Measurements from ENCODE around the gene ASTN2. TPM values are rescaled to one million over a fixed set of nuclear protein-coding genes. Genes with fewer than 3 reads are reported as not detected.

ASTN2 gene
- total RNA-seq, 1 donor from 2014 or later, result 2.7 TPM

GRCh38 chr9:117028103-117028858 lies 386.6 kb downstream of the ASTN2 start:
- Mint-ChIP-seq H3K4me3 (ENCODE audit: low read depth) (no peak overlapping the region), H3K36me3 (ENCODE audit: low read depth) (no peaks in the 10 kb centered on the region), H3K9me3 (no peaks in the 10 kb centered on the region), H3K27ac (no peak overlapping the region), H3K4me1 (ENCODE audit: low read depth) (no peaks in the 10 kb centered on the region), H3K27me3 (ENCODE audit: low read depth) (no peaks in the 10 kb centered on the region)
- intact Hi-C loops (cut with micrococcal nuclease), result no loop called here
- no peak for DNase-seq (ENCODE audit: low spot score)

- H3K27ac Mint-ChIP-seq, result no peak overlapping the region
- H3K9me3 Mint-ChIP-seq, result no peaks in the 10 kb centered on the region
- no peaks in the 10 kb centered on the region for H3K36me3 Mint-ChIP-seq (ENCODE audit: low read depth)
- intact Hi-C loops (cut with micrococcal nuclease), result no loop called here
- no peak overlapping the region for H3K4me3 Mint-ChIP-seq (ENCODE audit: low read depth)
- no peak for DNase-seq (ENCODE audit: low spot score)
- H3K4me1 Mint-ChIP-seq (ENCODE audit: low read depth), result no peaks in the 10 kb centered on the region
- H3K27me3 Mint-ChIP-seq (ENCODE audit: low read depth), result no peaks in the 10 kb centered on the region
Measured at GRCh38 chr9:117021906-117022305, 393.0 kb downstream of the ASTN2 start.

- intact Hi-C loops (cut with micrococcal nuclease), result no loop called here
- Mint-ChIP-seq H3K36me3 (ENCODE audit: low read depth) (no peaks in the 10 kb centered on the region), H3K27me3 (ENCODE audit: low read depth) (no peaks in the 10 kb centered on the region), H3K4me3 (ENCODE audit: low read depth) (no peak overlapping the region), H3K4me1 (ENCODE audit: low read depth) (no peaks in the 10 kb centered on the region), H3K27ac (no peak overlapping the region), H3K9me3 (no peaks in the 10 kb centered on the region)
- no peak for DNase-seq (ENCODE audit: low spot score)
Measured at GRCh38 chr9:117018966-117019617, 395.8 kb downstream of the ASTN2 start.

- Mint-ChIP-seq H3K27ac (no peak overlapping the region), H3K4me1 (ENCODE audit: low read depth) (no peaks in the 10 kb centered on the region), H3K9me3 (no peaks in the 10 kb centered on the region), H3K27me3 (ENCODE audit: low read depth) (no peaks in the 10 kb centered on the region), H3K36me3 (ENCODE audit: low read depth) (no peaks in the 10 kb centered on the region), H3K4me3 (ENCODE audit: low read depth) (no peak overlapping the region)
- no peak for DNase-seq (ENCODE audit: low spot score)
- intact Hi-C loops (cut with micrococcal nuclease), result no loop called here
Measured at GRCh38 chr9:117017414-117017985, 397.4 kb downstream of the ASTN2 start.

GRCh38 chr9:117014061-117014460 lies 400.8 kb downstream of the ASTN2 start:
- intact Hi-C loops (cut with micrococcal nuclease), result no loop called here
- Mint-ChIP-seq H3K9me3 (no peaks in the 10 kb centered on the region), H3K4me3 (ENCODE audit: low read depth) (no peak overlapping the region), H3K27ac (no peak overlapping the region), H3K36me3 (ENCODE audit: low read depth) (no peaks in the 10 kb centered on the region), H3K27me3 (ENCODE audit: low read depth) (no peaks in the 10 kb centered on the region), H3K4me1 (ENCODE audit: low read depth) (no peaks in the 10 kb centered on the region)
- DNase-seq (ENCODE audit: low spot score), result no peak

- Mint-ChIP-seq H3K27ac (no peak overlapping the region), H3K4me1 (ENCODE audit: low read depth) (no peaks in the 10 kb centered on the region), H3K9me3 (no peaks in the 10 kb centered on the region), H3K4me3 (ENCODE audit: low read depth) (no peak overlapping the region), H3K27me3 (ENCODE audit: low read depth) (no peaks in the 10 kb centered on the region), H3K36me3 (ENCODE audit: low read depth) (no peaks in the 10 kb centered on the region)
- DNase-seq (ENCODE audit: low spot score), result no peak
- intact Hi-C loops (cut with micrococcal nuclease), result no loop called here
Measured at GRCh38 chr9:117013440-117013995, 401.3 kb downstream of the ASTN2 start.

GRCh38 chr9:117010061-117010460 lies 404.8 kb downstream of the ASTN2 start:
- intact Hi-C loops (cut with micrococcal nuclease), result no loop called here
- Mint-ChIP-seq H3K4me1 (ENCODE audit: low read depth) (no peaks in the 10 kb centered on the region), H3K9me3 (no peaks in the 10 kb centered on the region), H3K27me3 (ENCODE audit: low read depth) (no peaks in the 10 kb centered on the region), H3K36me3 (ENCODE audit: low read depth) (no peaks in the 10 kb centered on the region), H3K27ac (no peak overlapping the region), H3K4me3 (ENCODE audit: low read depth) (no peak overlapping the region)
- DNase-seq (ENCODE audit: low spot score), result no peak

- intact Hi-C loops (cut with micrococcal nuclease), result no loop called here
- no peak for DNase-seq (ENCODE audit: low spot score)
- H3K36me3 Mint-ChIP-seq (ENCODE audit: low read depth), result no peaks in the 10 kb centered on the region
- H3K27ac Mint-ChIP-seq, result no peak overlapping the region
- H3K4me3 Mint-ChIP-seq (ENCODE audit: low read depth), result no peak overlapping the region
- no peaks in the 10 kb centered on the region for H3K27me3 Mint-ChIP-seq (ENCODE audit: low read depth)
- no peaks in the 10 kb centered on the region for H3K4me1 Mint-ChIP-seq (ENCODE audit: low read depth)
- H3K9me3 Mint-ChIP-seq, result no peaks in the 10 kb centered on the region
Measured at GRCh38 chr9:117008876-117009275, 406.0 kb downstream of the ASTN2 start.

GRCh38 chr9:117008461-117008860 lies 406.4 kb downstream of the ASTN2 start:
- no peak for DNase-seq (ENCODE audit: low spot score)
- Mint-ChIP-seq H3K4me3 (ENCODE audit: low read depth) (no peak overlapping the region), H3K9me3 (no peaks in the 10 kb centered on the region), H3K4me1 (ENCODE audit: low read depth) (no peaks in the 10 kb centered on the region), H3K27ac (no peak overlapping the region), H3K36me3 (ENCODE audit: low read depth) (no peaks in the 10 kb centered on the region), H3K27me3 (ENCODE audit: low read depth) (no peaks in the 10 kb centered on the region)
- intact Hi-C loops (cut with micrococcal nuclease), result no loop called here

GRCh38 chr9:117002686-117003085 lies 412.2 kb downstream of the ASTN2 start:
- Mint-ChIP-seq H3K27ac (no peak overlapping the region), H3K4me3 (ENCODE audit: low read depth) (no peak overlapping the region), H3K27me3 (ENCODE audit: low read depth) (no peaks in the 10 kb centered on the region), H3K4me1 (ENCODE audit: low read depth) (no peaks in the 10 kb centered on the region), H3K36me3 (ENCODE audit: low read depth) (no peaks in the 10 kb centered on the region), H3K9me3 (peaks cover 4% of the 10 kb centered on the region)
- no peak for DNase-seq (ENCODE audit: low spot score)
- intact Hi-C loops (cut with micrococcal nuclease), result no loop called here

GRCh38 chr9:117000834-117001233 lies 414.0 kb downstream of the ASTN2 start:
- Mint-ChIP-seq H3K9me3 (peaks cover 4% of the 10 kb centered on the region), H3K27ac (no peak overlapping the region), H3K27me3 (ENCODE audit: low read depth) (no peaks in the 10 kb centered on the region), H3K4me3 (ENCODE audit: low read depth) (no peak overlapping the region), H3K36me3 (ENCODE audit: low read depth) (no peaks in the 10 kb centered on the region), H3K4me1 (ENCODE audit: low read depth) (no peaks in the 10 kb centered on the region)
- DNase-seq (ENCODE audit: low spot score), result no peak
- intact Hi-C loops (cut with micrococcal nuclease), result no loop called here

- DNase-seq (ENCODE audit: low spot score), result no peak
- no peaks in the 10 kb centered on the region for H3K36me3 Mint-ChIP-seq (ENCODE audit: low read depth)
- no peaks in the 10 kb centered on the region for H3K27me3 Mint-ChIP-seq (ENCODE audit: low read depth)
- peaks cover 4% of the 10 kb centered on the region for H3K9me3 Mint-ChIP-seq
- intact Hi-C loops (cut with micrococcal nuclease), result no loop called here
- no peak overlapping the region for H3K27ac Mint-ChIP-seq
- no peaks in the 10 kb centered on the region for H3K4me1 Mint-ChIP-seq (ENCODE audit: low read depth)
- H3K4me3 Mint-ChIP-seq (ENCODE audit: low read depth), result no peak overlapping the region
Measured at GRCh38 chr9:117000196-117000723, 414.6 kb downstream of the ASTN2 start.

- DNase-seq (ENCODE audit: low spot score), result no peak
- no peaks in the 10 kb centered on the region for H3K36me3 Mint-ChIP-seq (ENCODE audit: low read depth)
- H3K27me3 Mint-ChIP-seq (ENCODE audit: low read depth), result no peaks in the 10 kb centered on the region
- intact Hi-C loops (cut with micrococcal nuclease), result no loop called here
- H3K4me1 Mint-ChIP-seq (ENCODE audit: low read depth), result no peaks in the 10 kb centered on the region
- peaks cover 4% of the 10 kb centered on the region for H3K9me3 Mint-ChIP-seq
- no peak overlapping the region for H3K27ac Mint-ChIP-seq
- no peak overlapping the region for H3K4me3 Mint-ChIP-seq (ENCODE audit: low read depth)
Measured at GRCh38 chr9:116998305-116998704, 416.6 kb downstream of the ASTN2 start.

Measured in activated T-helper 2 cell treated with anti-CD3 and anti-CD28 coated beads, Interferon-gamma antibody, Interleukin-2, Interleukin-4, amounts not matched to agents 10 μg/mL and 5 μg/mL and 100 μg/mL, durations not matched to agents 14 hours and 24 hours and 36 hours (primary cell).